Transverse colon (tissue), 4 donors: Measurements from ENCODE around the gene KASH5. TPM values are rescaled to one million over a fixed set of nuclear protein-coding genes. Genes with fewer than 3 reads are reported as not detected.

Source experiments
- DNase-seq: peaks from one replicate; pipeline ENCODE4 v3.0.0-alpha.2; 2019
- H3K27ac ChIP-seq, 4 donors: fragments of 200-600 bp; sonication (generic); 2 replicates each; pipeline ENCODE4 v1.5.1; 2016 to 2018; ENCODE audit warnings: inconsistent platforms in 4 of 4
- H3K27me3 ChIP-seq: fragments of 200-600 bp; sonication (generic); 2 replicates; pipeline ENCODE4 v1.5.1; 2017; ENCODE audit warnings: inconsistent platforms
- H3K36me3 ChIP-seq, 4 donors: fragments of 200-600 bp; sonication (generic); 2 replicates each; pipeline ENCODE4 v1.5.1; 2017 to 2019; ENCODE audit warnings: inconsistent platforms in 4 of 4
- H3K4me1 ChIP-seq, 4 donors: fragments of 200-600 bp; sonication (generic); 2 replicates each; pipeline ENCODE4 v1.5.1; 2017 to 2020; ENCODE audit warnings: inconsistent platforms in 4 of 4
- H3K4me3 ChIP-seq, 4 donors: fragments of 200-600 bp; sonication (generic); 1 replicate in 1 of 4; 2 replicates in 3 of 4; pipeline versions ENCODE4 v1.5.1 to v1.6.1; 2017 to 2019; ENCODE audit warnings: inconsistent platforms in 4 of 4
- H3K9me3 ChIP-seq, 2 donors: fragments of 200-600 bp; sonication (generic); 2 replicates each; pipeline ENCODE4 v1.5.1; 2017 to 2019; ENCODE audit warnings: inconsistent platforms in 2 of 2
- EP300 ChIP-seq: sonication (generic); formaldehyde crosslinking; IDR thresholded peaks from one replicate; pipeline ENCODE4 v1.6.1; 2017; ENCODE audit warnings: antibody characterized with exemption, low read depth
- POLR2A ChIP-seq: fragments of 450-650 bp; IDR thresholded peaks from one replicate; pipeline ENCODE4 v1.6.1; 2016; ENCODE audit warnings: antibody characterized with exemption, mild to moderate bottlenecking, moderate library complexity
- POLR2AphosphoS5 ChIP-seq, 3 donors: sonication (generic); formaldehyde crosslinking; IDR thresholded peaks; one replicate each; pipeline ENCODE4 v1.6.1; 2016; ENCODE audit warnings: antibody characterized with exemption in 3 of 3
- WGBS, 2 donors: methylation state at CpG; one replicate each; pipeline ENCODE4 v1.1.5; 2018; ENCODE audit warnings: low coverage in 1 of 2; 5-methylcytosine and 5-hydroxymethylcytosine counted together
- in situ Hi-C, 4 donors: fragments of 200-750 bp; cut with MboI; loops; one replicate each; pipeline versions ENCODE4 v1.15.0 to v1.15.1; 2017; ENCODE audit warnings: low sequenced_read_pairs in 3 of 4, low pct_ligation_motif_present in 1 of 4, low pct_unique_long_range_greater_than_20kb in 1 of 4
- intact Hi-C: fragments of 100-400 bp; cut with DNase I; formaldehyde crosslinking; loops from one replicate; pipeline ENCODE4 v1.15.1; 2023; ENCODE audit warnings: low total_unique reads
- total RNA-seq, 4 donors: library from RNA; depleted of rRNA; stranded (reverse); fragments of >200 nt; gene quantifications; one replicate each; pipeline ENCODE4 v1.1.0, GENCODE V29; 2016
- TF ChIP-seq, protein P1 (sequence below), 5 experiments: fragments of 200-600 bp in 3 of 5; fragments of 450-650 bp in 2 of 5; sonication (generic) in 3 of 5; IDR thresholded peaks; 1 replicate in 2 of 5; 2 replicates in 3 of 5; pipeline ENCODE4 v1.5.1; 2016 to 2017; ENCODE audit warnings: antibody characterized with exemption in 5 of 5, inconsistent platforms in 3 of 5, mild to moderate bottlenecking in 2 of 5, moderate library complexity in 1 of 5

KASH5 gene
- total RNA-seq, 4 donors from 2014 or later, result not detected

DNA sequence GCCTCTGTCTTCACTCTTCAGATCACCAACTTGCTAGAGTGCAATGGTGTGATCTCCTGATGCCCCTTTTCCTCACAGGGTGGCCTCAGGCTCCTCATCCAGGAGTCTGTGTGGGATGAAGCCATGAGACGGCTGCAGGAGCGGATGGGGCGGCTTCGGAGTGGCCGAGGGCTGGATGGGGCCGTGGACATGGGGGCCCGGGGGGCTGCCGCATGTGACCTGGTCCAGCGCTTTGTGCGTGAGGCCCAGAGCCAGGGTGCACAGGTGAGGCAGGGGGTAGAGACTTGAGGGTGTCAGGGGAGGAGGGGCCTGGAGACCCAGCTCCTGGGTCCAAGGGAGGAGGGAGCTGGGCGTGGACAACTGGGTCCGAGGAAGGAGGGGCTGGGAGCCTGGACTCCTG lies 74.4 kb downstream of the KASH5 start:
- peaks cover 0 to 14% (median 2%) of the 10 kb centered on the region in 4 donors for H3K36me3 ChIP-seq
- no peak overlapping the region for H3K27ac ChIP-seq
- TF ChIP-seq POLR2AphosphoS5 (IDR thresholded peaks at IDR 0.05), result no peak
- TF ChIP-seq POLR2A, result no peak
- TF ChIP-seq EP300, result no peak
- TF ChIP-seq, protein P1, sequence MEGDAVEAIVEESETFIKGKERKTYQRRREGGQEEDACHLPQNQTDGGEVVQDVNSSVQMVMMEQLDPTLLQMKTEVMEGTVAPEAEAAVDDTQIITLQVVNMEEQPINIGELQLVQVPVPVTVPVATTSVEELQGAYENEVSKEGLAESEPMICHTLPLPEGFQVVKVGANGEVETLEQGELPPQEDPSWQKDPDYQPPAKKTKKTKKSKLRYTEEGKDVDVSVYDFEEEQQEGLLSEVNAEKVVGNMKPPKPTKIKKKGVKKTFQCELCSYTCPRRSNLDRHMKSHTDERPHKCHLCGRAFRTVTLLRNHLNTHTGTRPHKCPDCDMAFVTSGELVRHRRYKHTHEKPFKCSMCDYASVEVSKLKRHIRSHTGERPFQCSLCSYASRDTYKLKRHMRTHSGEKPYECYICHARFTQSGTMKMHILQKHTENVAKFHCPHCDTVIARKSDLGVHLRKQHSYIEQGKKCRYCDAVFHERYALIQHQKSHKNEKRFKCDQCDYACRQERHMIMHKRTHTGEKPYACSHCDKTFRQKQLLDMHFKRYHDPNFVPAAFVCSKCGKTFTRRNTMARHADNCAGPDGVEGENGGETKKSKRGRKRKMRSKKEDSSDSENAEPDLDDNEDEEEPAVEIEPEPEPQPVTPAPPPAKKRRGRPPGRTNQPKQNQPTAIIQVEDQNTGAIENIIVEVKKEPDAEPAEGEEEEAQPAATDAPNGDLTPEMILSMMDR (IDR thresholded peaks at IDR 0.05), result no peak
- no peak for DNase-seq
- no peaks in the 10 kb centered on the region for H3K9me3 ChIP-seq
- H3K4me1 ChIP-seq, result peaks cover 0 to 9% (median 2%) of the 10 kb centered on the region in 4 donors
- no peak overlapping the region for H3K4me3 ChIP-seq
- no peaks in the 10 kb centered on the region for H3K27me3 ChIP-seq
- 89% methylated on average over 12 of the region's 12 CpGs; no CpG with 5 or more reads in 1 of the 2 donors for WGBS, 2 donors
- in situ Hi-C loops (no loop called here), intact Hi-C loops (no loop called here)

DNA sequence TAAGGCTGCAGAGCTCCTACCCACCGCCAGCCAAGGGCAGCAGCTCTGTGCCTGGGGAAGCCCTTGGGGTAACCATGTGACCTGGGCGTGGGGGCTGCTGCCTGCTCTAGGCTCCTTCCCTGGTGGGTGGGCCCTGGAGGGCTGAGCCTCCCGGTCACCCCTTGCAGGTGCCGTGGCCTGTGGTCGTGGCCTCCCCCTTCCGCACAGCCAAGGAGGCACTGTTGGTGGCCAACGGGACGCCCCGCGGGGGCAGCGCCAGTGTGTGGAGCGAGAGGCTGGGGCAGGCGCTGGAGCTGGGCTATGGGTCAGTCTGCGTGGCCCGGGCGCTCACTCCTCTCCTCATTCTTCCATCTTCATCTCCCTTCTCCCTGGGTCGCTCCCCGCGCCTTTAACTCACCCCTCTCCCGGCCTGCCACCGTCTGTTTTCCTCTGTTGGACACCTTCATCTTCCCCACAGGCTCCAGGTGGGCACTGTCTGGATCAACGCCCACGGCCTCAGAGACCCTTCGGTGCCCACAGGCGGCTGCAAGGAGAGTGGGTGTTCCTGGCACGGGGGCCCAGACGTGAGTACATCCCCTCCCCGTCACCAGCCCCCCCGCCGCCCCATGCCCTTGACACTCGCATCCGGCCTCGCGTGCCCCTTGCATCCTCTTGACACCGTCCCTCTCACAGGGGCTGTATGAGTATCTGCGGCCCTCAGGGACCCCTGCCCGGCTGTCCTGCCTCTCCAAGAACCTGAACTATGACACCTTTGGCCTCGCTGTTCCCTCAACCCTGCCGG lies 76.1 kb downstream of the KASH5 start:
- TF ChIP-seq POLR2AphosphoS5 (IDR thresholded peaks at IDR 0.05) (no peak), EP300 (no peak), POLR2A (no peak)
- TF ChIP-seq, protein P1 (IDR thresholded peaks at IDR 0.05), result no peak
- intact Hi-C loops (no loop called here), in situ Hi-C loops (no loop called here)
- WGBS, 2 donors, result 92% methylated on average over 38 of the region's 39 CpGs; no CpG with 5 or more reads in 1 of the 2 donors
- H3K9me3 ChIP-seq, result no peaks in the 10 kb centered on the region
- no peak overlapping the region for H3K4me3 ChIP-seq
- no peak for DNase-seq
- peaks cover 0 to 14% (median 2%) of the 10 kb centered on the region in 4 donors for H3K36me3 ChIP-seq
- H3K27ac ChIP-seq, result no peak overlapping the region
- H3K27me3 ChIP-seq, result no peaks in the 10 kb centered on the region
- H3K4me1 ChIP-seq, result peaks cover 0 to 10% (median 6%) of the 10 kb centered on the region in 4 donors

DNA sequence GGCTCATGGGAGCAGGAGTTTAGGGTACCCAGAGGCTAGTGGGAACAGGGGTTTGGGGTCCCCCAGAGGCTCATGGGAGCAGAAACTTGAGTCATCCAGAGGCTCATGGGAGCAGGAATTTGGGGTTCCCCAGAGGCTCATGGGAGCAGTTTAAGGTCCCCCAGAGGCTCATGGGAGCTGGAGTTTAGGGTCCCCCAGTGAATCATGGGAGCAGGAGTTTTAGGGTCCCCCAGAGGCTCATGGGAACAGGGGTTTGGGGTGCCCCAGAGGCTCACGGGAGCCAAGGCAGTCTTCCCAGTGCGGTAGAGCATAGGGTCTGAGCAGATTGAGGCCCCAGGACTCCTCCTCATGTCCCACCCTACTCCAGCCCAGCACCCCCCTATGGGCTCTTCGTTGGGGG lies 77.3 kb downstream of the KASH5 start:
- 100% methylated on average over 3 of the region's 3 CpGs; no CpG with 5 or more reads in 1 of the 2 donors for WGBS, 2 donors
- no peak for DNase-seq
- Histone ChIP-seq H3K9me3 (no peaks in the 10 kb centered on the region), H3K36me3 (peaks cover 0 to 14% (median under 1%) of the 10 kb centered on the region in 4 donors), H3K27me3 (no peaks in the 10 kb centered on the region), H3K4me3 (no peak overlapping the region), H3K4me1 (peaks cover 3 to 21% (median 6%) of the 10 kb centered on the region in 4 donors), H3K27ac (no peak overlapping the region)
- intact Hi-C loops, result no loop called here
- TF ChIP-seq, protein P1 (IDR thresholded peaks at IDR 0.05), result no peak
- TF ChIP-seq EP300 (no peak), POLR2AphosphoS5 (IDR thresholded peaks at IDR 0.05) (no peak), POLR2A (no peak)
- in situ Hi-C loops, result no loop called here

Other genes with a start within 250 kb of the KASH5 start
- under 1 TPM in 2 of 4 donors, not detected in 2; 0.16 to 0.82 TPM for gene HRC, start 232.9 kb upstream of the KASH5 start, total RNA-seq
- 100 to 1,000 TPM; 247 to 884 (median 568) TPM for gene TRPM4, start 230.5 kb upstream of the KASH5 start, total RNA-seq
- gene SLC6A16, start 63.1 kb upstream of the KASH5 start, total RNA-seq, result under 1 TPM in 3 of 4 donors, not detected in 1; 0.40 to 0.75 (median 0.48) TPM
- gene CD37, start 52.8 kb upstream of the KASH5 start, total RNA-seq, result 10 to 100 TPM in 3 of 4 donors, 1 to 10 TPM in 1; 8.5 to 24.0 (median 13.3) TPM
- 10 to 100 TPM in 3 of 4 donors, 1 to 10 TPM in 1; 5.6 to 20.3 (median 10.9) TPM for gene TEAD2, start 25.8 kb upstream of the KASH5 start, total RNA-seq
- 1 to 10 TPM in 1 of 4 donors, not detected in 3; 2.2 TPM for gene DKKL1, start 24.4 kb upstream of the KASH5 start, total RNA-seq
- gene PTH2, start 35.2 kb downstream of the KASH5 start, total RNA-seq, result not detected
- not detected for gene GFY, start 37.1 kb downstream of the KASH5 start, total RNA-seq
- gene SLC17A7, start 53.3 kb downstream of the KASH5 start, total RNA-seq, result 1 to 10 TPM in 1 of 4 donors, under 1 TPM in 1, not detected in 2; 0.55 to 1.1 TPM
- gene PIH1D1, start 63.6 kb downstream of the KASH5 start, total RNA-seq, result 100 to 1,000 TPM in 1 of 4 donors, 10 to 100 TPM in 3; 52.7 to 105 (median 90.4) TPM
- 100 to 1,000 TPM in 1 of 4 donors, 10 to 100 TPM in 3; 24.3 to 465 (median 43.1) TPM for gene ALDH16A1, start 65.0 kb downstream of the KASH5 start, total RNA-seq
- 1 to 10 TPM in 2 of 4 donors, under 1 TPM in 1, not detected in 1; 1.00 to 4.0 (median 3.2) TPM for gene FLT3LG, start 86.0 kb downstream of the KASH5 start, total RNA-seq
- 1,000 to 10,000 TPM; 1,219 to 2,956 (median 2,884) TPM for gene RPL13A, start 99.4 kb downstream of the KASH5 start, total RNA-seq
- gene RPS11, start 108.2 kb downstream of the KASH5 start, total RNA-seq, result 1,000 to 10,000 TPM; 1,601 to 4,774 (median 2,823) TPM
- gene FCGRT, start 124.4 kb downstream of the KASH5 start, total RNA-seq, result 100 to 1,000 TPM; 425 to 562 (median 519) TPM
- 100 to 1,000 TPM in 1 of 4 donors, 10 to 100 TPM in 3; 26.2 to 119 (median 57.4) TPM for gene RCN3, start 139.8 kb downstream of the KASH5 start, total RNA-seq
- gene NOSIP, start 192.3 kb downstream of the KASH5 start, total RNA-seq, result 100 to 1,000 TPM in 1 of 4 donors, 10 to 100 TPM in 3; 56.5 to 105 (median 74.4) TPM
- gene PRRG2, start 193.1 kb downstream of the KASH5 start, total RNA-seq, result 10 to 100 TPM in 2 of 4 donors, 1 to 10 TPM in 1, under 1 TPM in 1; 0.40 to 22.7 (median 12.2) TPM
- 10 to 100 TPM; 12.2 to 54.7 (median 30.0) TPM for gene PRR12, start 202.9 kb downstream of the KASH5 start, total RNA-seq